HG02840 (cell line): ENCODE data around the gene FBXO24.
"Not testable (repeated sequence)": the region's sequence is repeated elsewhere in the genome, so short reads cannot be mapped to it uniquely, and the experiment has no call there.

Experiments
- ATAC-seq: cut with Tn5 transposase; IDR thresholded peaks from one replicate; pipeline ENCODE4 v1.9.1; 2021; ENCODE audit warnings: mild to moderate bottlenecking, moderate library complexity, moderate number of reproducible peaks; ENCODE audit not compliant: unreplicated experiment, low FRiP score

The FBXO24 gene

DNA sequence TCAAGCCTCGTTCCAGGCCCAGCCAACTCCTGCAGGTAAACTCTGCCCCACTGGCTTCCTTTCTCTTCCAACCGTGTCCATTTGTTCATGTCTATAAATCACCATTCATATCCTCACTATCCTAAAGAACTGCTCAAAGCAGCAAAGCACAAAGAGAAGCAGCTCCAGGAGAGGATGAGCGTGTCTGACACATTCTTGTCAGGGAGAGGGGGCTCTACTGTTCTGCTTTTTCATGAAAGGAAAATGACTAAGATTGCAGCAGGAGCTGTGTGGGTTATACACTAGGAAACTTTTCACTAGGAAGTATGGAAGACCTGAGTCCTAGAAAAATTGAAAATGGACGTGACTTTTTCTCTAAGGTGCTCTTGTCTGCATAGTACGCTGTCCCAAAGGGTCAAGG is 30.4 kb upstream of the FBXO24 start:
- ATAC-seq, result no peak

DNA sequence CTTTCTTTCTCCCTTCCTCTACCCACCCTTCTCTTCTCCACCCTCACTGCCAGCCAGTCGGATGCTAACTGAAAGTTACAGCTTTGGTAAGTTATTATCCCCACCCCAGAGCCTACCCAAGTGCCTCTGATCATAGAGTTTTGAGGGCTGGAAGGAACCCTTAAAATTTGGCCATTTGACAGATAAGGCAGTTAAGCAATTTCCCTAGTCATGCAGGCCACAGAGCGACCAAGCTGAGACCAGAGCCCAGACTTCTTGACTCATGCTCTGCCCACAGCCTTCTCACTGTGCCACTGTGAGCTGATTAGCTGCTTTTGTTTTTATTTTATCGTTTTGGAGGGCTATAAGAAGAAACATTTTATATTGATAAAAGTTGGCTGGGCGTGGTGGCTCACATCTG is 29.6 kb upstream of the FBXO24 start:
- no peak for ATAC-seq

DNA sequence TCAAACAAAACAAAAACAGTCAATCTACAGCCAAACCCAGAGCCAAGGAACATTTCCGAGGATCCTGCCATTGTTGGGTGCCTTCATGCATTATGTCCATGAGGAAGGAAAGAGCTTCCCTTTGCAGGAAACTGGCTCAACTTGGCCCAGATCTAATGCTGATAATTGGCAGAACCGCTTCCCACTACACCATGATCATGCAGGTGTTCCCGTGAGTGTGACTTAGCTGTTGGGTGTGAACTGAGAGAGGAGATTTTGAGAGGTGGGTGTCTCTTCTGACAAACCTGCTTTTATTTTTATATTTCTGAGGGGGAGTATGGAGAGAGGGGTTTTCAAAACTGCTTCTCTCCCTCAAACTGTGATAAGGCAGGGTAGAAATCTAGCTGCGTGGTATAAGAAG is 27.0 kb upstream of the FBXO24 start:
- no peak for ATAC-seq

DNA sequence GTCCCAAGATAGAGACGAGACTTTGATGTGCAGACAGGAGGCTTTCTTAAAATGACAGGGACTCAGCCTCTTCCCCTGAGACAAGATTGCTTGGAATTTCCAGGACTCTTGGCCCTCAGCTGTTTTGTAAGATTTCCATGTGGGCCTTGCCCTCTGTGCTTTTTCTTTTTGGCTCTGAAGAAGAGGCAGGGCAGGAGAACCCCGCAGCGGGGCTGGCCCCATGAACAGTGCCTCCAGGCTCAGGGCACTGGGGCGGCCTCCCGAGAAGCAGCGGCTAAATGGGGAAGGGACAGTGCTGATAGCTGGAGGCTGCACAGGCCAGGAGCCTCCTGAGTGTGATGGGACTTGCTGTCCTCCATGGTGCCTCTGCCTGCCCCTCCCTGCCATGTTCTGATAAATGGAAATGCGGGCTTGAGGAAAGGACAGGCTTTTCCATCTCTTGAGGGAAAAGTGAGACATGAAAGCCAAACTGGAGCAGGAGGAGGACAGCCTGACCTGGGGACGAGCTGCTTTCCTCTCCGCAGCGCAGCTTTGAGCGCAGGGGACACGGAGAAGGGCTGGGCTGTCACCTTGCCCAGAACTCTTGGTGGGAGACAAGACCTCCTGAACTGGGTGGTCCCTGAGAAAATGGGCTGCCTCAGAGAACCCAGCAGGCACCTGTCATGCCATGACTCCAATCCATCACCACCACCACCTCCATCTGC is 24.5 kb upstream of the FBXO24 start:
- ATAC-seq, result no peak

DNA sequence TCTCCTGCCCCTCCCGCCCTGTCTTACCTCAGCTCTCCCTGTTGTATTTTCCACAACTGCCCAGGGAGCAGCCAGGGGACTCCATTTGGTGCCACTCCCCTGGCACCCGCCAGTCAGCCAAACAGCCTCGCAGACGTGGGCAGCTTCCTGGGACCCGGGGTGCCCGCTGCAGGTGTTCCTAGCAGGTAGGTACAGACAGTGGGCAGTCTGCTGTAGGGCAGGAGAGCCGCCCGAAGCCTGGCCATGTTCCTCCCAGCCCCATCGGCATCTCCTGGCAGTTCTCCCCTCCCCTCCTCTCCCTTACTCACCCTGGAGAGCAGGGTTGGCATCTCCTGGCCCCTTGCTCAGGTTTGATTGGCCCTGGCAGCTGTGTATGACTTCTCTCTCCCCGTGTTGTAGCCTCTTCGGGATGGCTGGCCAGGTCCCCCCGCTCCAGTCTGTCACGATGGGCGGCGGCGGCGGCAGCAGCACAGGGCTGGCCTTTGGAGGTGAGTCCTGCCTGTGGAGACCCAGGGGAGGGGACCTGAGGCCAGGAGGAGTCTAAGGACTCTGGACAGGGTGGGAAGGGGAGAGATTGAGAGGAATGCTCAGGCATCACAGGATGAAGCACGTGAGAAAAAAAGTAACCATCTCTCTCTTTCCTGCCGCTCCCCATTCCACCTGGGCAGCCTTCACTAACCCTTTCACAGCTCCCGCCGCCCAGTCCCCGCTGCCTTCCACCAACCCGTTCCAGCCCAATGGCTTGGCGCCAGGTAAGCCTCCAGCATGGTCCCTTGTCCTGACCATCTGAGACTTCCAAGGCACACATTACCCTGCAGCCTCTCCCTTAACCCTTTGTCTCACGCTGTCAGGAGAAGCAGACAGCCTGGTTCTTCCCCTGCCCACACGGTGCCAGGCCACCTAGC is 23.7 kb upstream of the FBXO24 start:
- no peak for ATAC-seq

DNA sequence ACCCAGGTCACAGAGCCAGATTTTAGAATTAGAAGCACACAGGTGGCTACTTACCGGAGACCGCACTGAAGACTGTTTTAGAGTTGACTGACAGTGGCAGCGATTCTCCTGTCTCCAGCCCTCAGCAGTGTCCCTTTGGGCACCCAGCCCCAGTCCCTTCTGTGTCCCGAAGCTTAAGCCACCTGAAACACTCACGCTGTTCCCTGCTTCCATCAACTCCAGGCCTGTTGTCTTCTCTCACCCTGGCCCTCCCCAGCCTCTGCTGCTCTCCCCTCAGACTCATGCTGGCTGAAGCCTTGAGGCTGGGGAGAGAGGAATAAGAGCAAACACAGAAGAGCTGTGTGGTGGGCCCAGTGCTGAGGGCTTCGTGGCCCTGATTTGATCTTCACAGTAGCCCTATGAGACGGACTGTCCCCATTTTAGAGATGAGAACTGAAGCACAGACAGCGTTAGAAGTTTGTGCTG is 23.0 kb upstream of the FBXO24 start:
- no peak for ATAC-seq

DNA sequence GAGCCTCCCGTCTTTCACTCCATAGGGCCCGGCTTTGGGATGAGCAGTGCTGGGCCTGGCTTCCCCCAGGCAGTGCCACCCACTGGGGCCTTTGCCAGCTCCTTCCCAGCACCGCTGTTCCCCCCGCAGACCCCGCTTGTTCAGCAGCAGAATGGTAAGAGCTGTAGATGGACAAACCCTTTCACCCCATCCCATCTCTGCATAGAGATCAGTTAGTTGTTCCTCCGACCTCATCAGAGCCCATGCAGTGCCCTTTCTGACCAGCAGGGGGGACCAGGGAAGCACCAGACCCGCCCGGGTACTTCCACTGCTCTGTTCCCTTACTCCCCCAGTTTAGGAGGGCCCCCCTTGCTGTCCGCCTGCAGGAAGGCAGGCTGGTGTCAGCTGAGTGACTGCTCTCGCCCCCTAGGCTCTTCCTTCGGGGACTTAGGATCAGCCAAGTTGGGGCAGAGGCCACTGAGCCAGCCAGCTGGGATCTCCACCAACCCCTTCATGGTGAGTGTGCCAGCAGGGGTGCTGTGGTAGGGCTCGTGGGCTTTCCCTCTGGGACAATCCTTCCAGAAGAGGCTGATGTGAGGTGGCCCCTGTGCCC is 22.2 kb upstream of the FBXO24 start:
- no peak for ATAC-seq

DNA sequence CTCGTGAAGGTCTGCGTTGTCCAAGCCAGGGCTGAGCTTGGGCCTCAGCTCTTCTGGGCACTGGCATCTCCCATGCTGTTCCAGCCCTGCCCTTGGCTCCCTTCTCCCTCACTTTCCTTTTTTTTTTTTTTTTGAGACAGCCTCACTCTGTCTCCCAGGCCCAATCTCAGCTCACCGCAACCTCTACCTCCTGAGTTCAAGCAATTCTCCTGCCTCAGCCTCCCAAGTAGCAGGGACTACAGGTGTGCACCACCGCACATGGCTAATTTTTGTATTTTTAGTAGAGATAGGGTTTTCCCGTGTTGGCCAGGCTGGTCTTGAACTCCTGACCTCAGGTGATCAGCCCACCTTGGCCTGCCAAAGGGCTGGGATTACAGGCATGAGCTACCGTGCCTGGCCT is 21.7 kb upstream of the FBXO24 start:
- not testable (repeated sequence) for ATAC-seq

DNA sequence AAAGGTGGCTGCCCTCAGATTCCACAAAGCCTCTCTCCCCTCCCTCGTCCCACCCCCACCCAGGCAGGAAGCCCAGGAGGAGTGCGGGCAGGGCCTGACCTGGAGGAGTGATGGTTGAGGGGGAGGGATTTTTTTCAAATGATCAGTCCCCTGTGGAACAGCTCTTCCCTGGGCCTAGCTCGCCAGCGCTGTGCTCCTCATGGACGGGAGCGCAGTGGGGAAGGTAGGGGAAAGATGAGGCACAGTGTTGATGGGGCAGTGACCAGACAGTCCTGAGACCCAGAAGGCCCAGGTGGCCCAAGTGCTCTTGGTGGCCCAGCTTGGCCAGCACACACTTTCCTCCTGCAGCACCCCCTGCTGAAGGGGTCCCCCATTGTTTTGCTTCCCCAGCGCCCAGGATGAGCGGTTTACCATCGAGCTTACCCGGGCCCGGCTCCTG is 21.0 kb upstream of the FBXO24 start:
- no peak for ATAC-seq

DNA sequence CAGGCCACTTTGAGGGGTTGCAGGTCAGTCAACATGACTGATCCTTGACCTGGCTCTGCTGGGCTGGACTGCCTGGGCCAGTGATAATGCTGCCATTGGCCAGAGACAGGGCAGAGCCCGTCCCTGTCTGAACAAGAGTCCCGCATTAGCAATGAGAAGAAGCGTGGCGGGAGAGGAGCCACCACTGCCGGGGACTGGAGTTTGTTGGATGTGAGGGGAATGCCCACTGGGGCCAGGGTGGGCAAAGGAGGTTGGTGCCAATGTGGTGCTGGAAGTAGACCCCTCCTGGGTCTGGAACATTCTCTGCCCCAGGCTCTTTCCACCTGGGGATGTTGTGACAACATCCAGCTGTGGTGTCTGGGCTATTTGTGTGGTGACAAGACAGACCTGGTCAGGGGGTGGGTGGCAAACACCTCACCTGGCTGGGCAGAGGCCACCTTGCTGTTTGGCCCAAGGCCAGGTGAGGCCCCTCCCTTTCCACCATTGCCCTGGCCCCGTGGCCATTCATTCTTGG is 20.1 kb upstream of the FBXO24 start:
- no peak for ATAC-seq

DNA sequence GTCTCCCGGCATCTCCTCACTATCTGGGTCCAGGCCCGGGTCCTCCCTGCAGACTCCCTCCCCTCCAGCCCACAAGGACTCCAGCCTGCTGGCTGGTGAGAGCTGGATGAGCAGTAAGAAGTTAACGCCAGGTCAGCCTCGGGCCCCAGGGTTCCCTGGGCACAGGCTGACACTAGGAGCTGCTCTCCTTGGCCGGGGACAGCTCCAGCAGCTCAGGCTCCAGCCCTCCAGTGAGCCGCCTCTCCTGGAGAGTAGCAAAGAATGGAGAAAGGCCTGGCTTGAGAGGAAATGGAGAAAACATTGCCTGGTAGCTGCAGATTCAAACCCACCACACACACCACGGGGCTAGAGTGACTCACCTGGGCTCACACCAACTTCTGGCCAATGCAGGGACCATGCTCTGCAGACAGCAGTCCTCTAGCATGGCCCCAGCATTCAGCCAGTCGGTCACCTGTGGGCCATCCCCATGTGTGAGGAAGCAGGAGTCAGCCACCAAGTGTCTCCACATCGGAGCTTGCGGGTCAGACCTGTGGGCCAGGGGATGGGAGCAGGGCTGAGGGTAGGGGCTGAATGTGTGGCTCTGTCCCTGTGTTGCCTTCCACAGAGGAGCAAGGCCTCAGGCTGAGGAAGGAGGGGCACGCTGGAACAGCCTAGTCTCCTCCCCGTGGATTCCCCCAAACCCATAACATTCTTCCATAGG is 18.9 kb upstream of the FBXO24 start:
- ATAC-seq, result no peak

DNA sequence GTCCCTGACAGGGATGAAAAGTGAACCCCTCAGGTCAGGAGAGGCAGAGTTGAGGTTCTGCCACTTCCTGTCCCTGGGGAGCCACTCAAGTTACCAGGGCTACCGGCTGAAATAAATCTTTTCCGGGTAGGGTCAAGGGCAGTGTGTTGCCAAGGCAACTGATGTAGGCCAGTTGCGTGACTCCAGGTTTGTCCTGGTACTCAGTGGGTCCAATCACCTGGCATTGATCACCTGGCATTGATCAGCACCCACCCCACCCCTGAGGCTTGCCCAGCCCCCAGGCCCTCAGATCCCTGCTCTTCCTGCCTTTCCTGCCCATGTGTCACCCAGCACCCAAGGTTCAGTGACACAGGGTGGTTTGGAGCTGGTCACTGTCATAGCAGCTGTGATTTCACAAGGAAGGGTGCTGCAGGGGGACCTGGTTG is 18.4 kb upstream of the FBXO24 start:
- no peak for ATAC-seq

DNA sequence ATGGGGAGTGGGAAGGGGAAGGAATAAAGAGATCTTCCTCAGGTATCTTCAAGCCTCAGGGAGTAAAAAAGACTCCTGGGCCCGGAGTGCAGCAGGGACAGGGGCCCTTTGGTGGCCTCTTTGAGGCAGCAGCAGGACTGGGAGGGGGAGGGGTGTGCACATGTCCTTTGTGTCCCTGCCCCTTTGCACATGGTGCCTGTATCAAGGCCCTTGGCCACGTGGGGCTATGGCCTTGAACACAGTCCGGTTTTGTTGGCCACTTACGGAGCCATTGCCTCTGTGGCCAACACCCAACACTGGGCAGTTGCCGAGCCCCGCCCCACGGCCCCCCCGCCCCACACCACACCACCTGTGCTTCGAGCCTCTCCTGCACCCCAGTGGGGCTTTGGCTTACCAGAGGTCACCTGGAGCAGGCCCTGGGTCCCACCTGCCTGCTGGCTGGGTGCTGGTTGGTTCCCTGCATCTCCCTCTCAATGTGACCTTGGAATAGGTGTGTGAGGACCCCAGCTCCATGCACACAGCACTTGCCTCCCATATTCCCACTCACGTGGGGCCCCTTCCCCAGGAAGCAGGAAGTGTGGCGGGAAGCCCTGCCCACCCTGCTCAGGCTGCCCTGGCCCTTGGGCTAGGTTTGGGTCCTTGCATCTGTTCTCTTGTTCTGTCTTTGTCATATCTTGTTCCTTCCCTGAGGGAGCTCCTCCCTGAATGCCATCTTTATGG is 17.8 kb upstream of the FBXO24 start:
- no peak for ATAC-seq

DNA sequence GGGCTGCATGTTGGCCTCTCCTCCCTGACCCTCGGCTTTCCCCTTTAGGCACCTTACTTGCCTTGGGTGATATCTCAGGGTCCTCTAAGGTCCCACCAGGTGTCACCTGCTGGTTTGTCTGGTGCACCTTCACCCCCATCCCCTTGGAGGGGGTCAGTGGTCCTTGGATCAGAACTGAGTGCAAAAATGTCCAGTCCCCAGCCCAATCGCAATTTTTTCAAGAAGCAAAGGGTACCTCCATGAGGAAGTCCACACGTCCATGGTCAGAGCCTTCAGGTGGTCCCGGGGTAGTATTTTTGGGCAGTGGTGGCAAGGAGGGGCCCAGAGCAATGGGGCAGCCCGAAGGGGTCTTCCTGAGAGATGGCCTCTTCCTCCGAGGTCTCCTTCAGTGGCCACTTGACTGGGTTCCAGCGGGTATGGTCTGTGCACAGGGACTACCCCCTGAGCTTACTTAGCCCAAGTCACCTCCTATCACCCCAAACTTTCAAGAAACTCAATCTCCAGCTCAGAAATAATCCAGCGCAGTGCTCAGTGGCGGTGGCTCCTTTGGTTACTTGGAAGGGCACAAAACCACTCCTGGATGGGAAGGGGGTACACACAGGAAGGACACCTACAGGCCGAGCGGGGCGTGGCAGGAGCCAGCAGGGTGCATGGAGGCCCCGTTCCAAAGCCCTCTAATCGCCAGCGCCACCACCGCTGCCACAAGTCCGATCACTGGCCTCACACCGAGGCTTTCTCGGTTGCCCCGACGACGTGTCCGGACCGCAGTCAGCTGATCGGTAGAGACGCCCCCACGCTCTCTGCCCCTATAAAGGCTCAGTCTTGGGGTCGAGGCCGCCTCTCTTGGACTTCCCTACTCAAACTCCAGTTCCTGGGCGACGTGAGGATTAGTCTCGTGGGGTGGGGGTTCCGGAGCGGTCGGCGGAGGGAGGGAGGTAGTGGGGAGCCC is 17.0 kb upstream of the FBXO24 start:
- ATAC-seq, result no peak

DNA sequence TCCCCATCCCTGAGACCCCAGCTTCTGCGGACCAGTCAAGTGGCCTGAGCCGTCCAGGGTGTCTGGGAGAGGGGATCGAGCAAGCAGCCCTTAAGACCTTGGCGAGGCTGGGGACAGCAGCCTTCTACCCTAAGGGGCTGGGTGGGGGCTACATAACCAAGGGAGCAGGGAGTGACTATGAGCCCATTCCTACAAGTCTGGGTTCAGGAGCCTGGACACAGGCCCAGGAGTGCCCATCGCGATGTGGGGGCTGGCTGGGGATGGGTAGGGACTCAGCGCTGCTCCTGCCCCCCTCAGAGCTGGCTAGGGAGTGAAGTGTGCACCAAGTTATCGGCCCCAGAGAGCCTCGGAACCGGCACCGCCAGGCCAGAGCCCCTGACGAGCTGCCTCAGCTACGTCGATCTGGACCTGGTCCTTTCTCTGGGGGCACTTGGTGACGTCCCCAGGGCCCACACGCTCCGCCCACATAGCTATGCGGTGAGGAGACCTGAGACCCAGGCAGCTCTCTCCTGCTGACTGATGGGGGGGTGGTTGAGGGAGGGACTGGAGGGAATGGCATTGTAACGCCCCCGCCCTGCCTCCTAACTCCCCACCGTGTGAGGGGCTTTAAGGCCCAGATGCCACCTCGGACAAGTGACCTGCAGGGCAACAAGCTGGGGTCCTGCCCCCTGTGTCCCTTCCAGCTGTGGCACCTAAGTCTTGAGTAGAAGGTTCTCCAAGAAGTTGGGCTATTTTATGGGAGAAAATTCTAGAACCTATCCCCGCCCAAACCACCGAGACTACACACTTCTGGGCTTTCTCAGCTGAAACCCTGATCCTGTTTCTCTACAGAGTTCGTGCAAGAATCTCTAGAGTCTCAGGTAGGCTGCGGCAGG is 14.9 kb upstream of the FBXO24 start:
- ATAC-seq, result no peak

DNA sequence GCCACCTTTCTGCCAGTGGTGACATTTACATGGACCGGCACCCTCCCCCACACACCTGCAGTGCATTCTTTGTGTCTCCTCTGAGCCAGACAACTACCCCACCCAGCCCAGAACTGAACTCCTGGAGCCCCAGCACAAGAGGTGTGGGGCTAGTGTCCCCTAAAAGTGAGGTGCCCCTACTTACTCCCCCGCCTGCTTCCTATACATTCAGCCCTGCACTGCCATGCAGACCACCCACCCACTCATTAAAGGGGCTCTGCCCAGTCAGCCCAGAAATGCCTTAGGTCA is 14.4 kb upstream of the FBXO24 start:
- ATAC-seq, result no peak

DNA sequence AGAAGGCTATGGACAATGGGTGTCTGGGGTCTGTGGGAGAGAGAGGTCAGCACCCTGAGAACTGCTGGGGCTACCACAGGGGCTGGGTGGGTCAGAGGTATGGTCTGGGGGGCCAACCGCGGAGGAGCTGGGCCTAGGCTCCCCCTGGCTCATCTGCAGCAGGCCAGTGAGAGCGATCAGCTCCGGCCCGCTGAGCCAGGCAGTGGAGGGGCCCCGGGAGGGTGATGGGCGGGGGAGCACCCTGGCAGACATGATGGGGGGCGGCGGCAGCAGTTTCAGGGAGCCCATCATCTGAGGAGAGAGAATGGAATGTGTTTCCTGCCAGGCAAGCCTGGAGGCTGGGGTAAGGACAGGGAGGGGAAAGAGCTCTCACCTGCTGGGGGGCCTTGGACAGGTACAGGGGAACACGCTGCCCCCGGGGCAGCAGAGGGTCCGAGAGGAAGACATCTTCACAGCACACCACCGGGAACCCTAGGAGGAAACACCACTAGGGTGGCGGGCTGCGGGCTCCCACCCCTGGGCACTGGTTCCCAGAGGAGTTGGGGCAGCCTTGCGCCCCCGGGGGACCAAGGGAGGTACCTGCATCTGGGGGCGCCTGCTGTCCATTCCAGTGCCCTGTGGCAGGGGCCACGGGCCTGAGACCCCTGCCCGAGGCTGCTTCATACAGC is 13.7 kb upstream of the FBXO24 start:
- no peak for ATAC-seq
